Measurements from ENCODE around the gene HDAC9. TPM values are rescaled to one million over a fixed set of nuclear protein-coding genes. Genes with fewer than 3 reads are reported as not detected.
A peak's percentile ranks its signal among the peaks of the same experiment; 100 is the strongest.

Gene HDAC9
- polyA plus RNA-seq, 3 donors: 41.7 to 51.2 (median 44.2) TPM

DNA sequence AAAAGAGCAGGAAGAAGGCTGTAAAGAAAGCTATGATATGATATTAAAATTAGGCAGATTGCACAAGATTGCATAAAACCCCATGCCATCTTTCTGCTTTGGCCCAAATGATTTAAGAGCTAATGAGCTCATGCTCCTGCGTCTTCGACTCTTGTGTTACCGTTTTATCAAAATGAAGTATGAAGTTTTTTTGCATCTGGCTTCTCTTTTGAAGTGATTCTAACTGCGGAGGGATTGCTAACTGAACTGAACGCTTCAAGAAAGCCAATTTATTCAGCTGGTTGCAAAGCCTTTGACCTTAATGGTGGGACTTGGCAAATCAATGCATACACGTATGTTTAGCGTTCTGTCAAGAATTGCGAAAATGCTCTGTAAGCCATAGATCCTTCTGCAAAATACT is 339.0 kb downstream of the HDAC9 start:
- Histone ChIP-seq H2AFZ (ENCODE audit: insufficient read depth, low read depth, low read length, poor library complexity, severe bottlenecking) (no peak overlapping the region), H3K9ac (ENCODE audit: insufficient read depth, low read length, poor library complexity, severe bottlenecking) (no peak overlapping the region), H3K9me3 (replicated peaks in 1 of 2; ENCODE audit: control insufficient read depth in 1 of 2, insufficient read depth in 1 of 2, low read length in 2 of 2) (no peaks in the 10 kb centered on the region), H4K20me1 (ENCODE audit: insufficient read depth, low read length) (no peaks in the 10 kb centered on the region), H3K4me1 (ENCODE audit: control insufficient read depth in 1 of 2, insufficient read depth in 2 of 2, low read length in 2 of 2) (peaks cover 0 to 6% of the 10 kb centered on the region in 2 donors), H3K27me3 (ENCODE audit: control insufficient read depth in 2 of 2, insufficient read depth in 2 of 2, low read length in 2 of 2) (no peaks in the 10 kb centered on the region), H3K4me2 (replicated peaks; ENCODE audit: extremely low read depth, low read length, poor library complexity, severe bottlenecking) (no peak overlapping the region), H3K27ac (ENCODE audit: low read depth in 1 of 2, low read length in 2 of 2) (no peak overlapping the region), H3K36me3 (replicated peaks in 1 of 2; ENCODE audit: control insufficient read depth in 1 of 2, insufficient read depth in 2 of 2, low read length in 2 of 2) (no peaks in the 10 kb centered on the region), H3K4me3 (replicated peaks in 1 of 3; ENCODE audit: low read depth in 2 of 3, low read length in 3 of 3) (no peak overlapping the region), H3K79me2 (ENCODE audit: insufficient read depth, low read length) (no peaks in the 10 kb centered on the region)
- no peak overlapping the region for H3K27ac Mint-ChIP-seq
- no peak for DNase-seq
- H3K4me3 Mint-ChIP-seq: no peak overlapping the region
- intact Hi-C loops (cut with micrococcal nuclease): no loop called here
- no peaks in the 10 kb centered on the region for H3K27me3 Mint-ChIP-seq (ENCODE audit: low read depth in 3 of 3)
- TF ChIP-seq, protein P1, sequence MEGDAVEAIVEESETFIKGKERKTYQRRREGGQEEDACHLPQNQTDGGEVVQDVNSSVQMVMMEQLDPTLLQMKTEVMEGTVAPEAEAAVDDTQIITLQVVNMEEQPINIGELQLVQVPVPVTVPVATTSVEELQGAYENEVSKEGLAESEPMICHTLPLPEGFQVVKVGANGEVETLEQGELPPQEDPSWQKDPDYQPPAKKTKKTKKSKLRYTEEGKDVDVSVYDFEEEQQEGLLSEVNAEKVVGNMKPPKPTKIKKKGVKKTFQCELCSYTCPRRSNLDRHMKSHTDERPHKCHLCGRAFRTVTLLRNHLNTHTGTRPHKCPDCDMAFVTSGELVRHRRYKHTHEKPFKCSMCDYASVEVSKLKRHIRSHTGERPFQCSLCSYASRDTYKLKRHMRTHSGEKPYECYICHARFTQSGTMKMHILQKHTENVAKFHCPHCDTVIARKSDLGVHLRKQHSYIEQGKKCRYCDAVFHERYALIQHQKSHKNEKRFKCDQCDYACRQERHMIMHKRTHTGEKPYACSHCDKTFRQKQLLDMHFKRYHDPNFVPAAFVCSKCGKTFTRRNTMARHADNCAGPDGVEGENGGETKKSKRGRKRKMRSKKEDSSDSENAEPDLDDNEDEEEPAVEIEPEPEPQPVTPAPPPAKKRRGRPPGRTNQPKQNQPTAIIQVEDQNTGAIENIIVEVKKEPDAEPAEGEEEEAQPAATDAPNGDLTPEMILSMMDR (IDR thresholded peaks at IDR 0.05): no peak
- 97% methylated on average over 5 of the region's 8 CpGs for WGBS (ENCODE audit: insufficient coverage)
- peaks cover 1 to 2% of the 10 kb centered on the region in 2 donors for H3K36me3 Mint-ChIP-seq
- H3K9me3 Mint-ChIP-seq: peaks cover 0 to 2% (median 0%) of the 10 kb centered on the region in 7 donors
- peaks cover 14% of the 10 kb centered on the region for H3K4me1 Mint-ChIP-seq

DNA sequence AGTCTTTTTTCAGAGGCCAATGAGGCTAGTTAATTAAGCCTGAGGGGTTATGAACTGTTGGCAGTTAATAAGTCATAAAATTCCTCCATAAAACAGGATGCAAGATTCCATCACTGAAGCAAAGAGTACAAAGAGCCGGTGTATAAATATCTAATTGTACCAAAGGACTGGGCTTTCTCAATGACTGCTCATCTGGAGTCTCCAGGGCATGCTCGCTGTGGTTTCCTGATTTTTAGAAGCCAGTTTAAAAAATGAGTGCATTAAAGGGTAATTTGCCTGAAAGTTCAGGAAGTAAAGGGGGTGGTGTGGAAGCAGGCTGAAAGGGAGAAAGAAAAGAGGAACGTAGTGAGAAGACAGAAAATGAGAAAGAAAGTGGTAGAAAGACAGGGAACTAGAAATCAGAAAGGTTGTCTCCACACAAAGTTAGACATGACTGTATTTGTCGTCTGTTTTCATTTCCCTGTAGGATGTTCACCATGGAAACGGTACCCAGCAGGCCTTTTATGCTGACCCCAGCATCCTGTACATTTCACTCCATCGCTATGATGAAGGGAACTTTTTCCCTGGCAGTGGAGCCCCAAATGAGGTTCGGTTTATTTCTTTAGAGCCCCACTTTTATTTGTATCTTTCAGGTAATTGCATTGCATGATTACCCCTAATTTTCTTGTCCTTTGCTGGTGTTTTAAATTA is 339.6 kb downstream of the HDAC9 start:
- intact Hi-C loops (cut with micrococcal nuclease): no loop called here
- Histone ChIP-seq H3K4me1 (ENCODE audit: control insufficient read depth in 1 of 2, insufficient read depth in 2 of 2, low read length in 2 of 2) (peaks cover 0 to 6% of the 10 kb centered on the region in 2 donors), H2AFZ (ENCODE audit: insufficient read depth, low read depth, low read length, poor library complexity, severe bottlenecking) (no peak overlapping the region), H3K9ac (ENCODE audit: insufficient read depth, low read length, poor library complexity, severe bottlenecking) (no peak overlapping the region), H3K4me3 (replicated peaks in 1 of 3; ENCODE audit: low read depth in 2 of 3, low read length in 3 of 3) (no peak overlapping the region), H3K4me2 (replicated peaks; ENCODE audit: extremely low read depth, low read length, poor library complexity, severe bottlenecking) (no peak overlapping the region), H4K20me1 (ENCODE audit: insufficient read depth, low read length) (no peaks in the 10 kb centered on the region), H3K9me3 (replicated peaks in 1 of 2; ENCODE audit: control insufficient read depth in 1 of 2, insufficient read depth in 1 of 2, low read length in 2 of 2) (no peaks in the 10 kb centered on the region), H3K27me3 (ENCODE audit: control insufficient read depth in 2 of 2, insufficient read depth in 2 of 2, low read length in 2 of 2) (no peaks in the 10 kb centered on the region), H3K79me2 (ENCODE audit: insufficient read depth, low read length) (no peaks in the 10 kb centered on the region), H3K27ac (ENCODE audit: low read depth in 1 of 2, low read length in 2 of 2) (no peak overlapping the region), H3K36me3 (replicated peaks in 1 of 2; ENCODE audit: control insufficient read depth in 1 of 2, insufficient read depth in 2 of 2, low read length in 2 of 2) (no peaks in the 10 kb centered on the region)
- no peak for DNase-seq
- H3K36me3 Mint-ChIP-seq: peaks cover 1 to 2% of the 10 kb centered on the region in 2 donors
- H3K4me3 Mint-ChIP-seq: no peak overlapping the region
- TF ChIP-seq, protein P1 (IDR thresholded peaks at IDR 0.05): no peak
- peaks cover 0 to 2% (median 0%) of the 10 kb centered on the region in 7 donors for H3K9me3 Mint-ChIP-seq
- peaks cover 10% of the 10 kb centered on the region for H3K4me1 Mint-ChIP-seq
- 0% methylated on average over 3 of the region's 7 CpGs for WGBS (ENCODE audit: insufficient coverage)
- H3K27me3 Mint-ChIP-seq (ENCODE audit: low read depth in 3 of 3): no peaks in the 10 kb centered on the region
- H3K27ac Mint-ChIP-seq: peak overlapping the region in 2 of 7 donors; percentile 21 to 32
